Thyroid gland (tissue), 4 donors: ENCODE data around the gene SGPP2.

Experiments used
- CTCF ChIP-seq, 6 experiments: fragments of 200-600 bp in 3 of 6; fragments of 450-650 bp in 3 of 6; sonication (generic) in 3 of 6; IDR thresholded peaks; one replicate each; pipeline ENCODE4 v1.5.1; 2016 to 2019; ENCODE audit warnings: antibody characterized with exemption in 6 of 6, mild to moderate bottlenecking in 2 of 6, inconsistent platforms in 1 of 6, moderate library complexity in 1 of 6
- POLR2A ChIP-seq, 2 donors: fragments of 450-650 bp; IDR thresholded peaks; one replicate each; pipeline ENCODE4 v1.6.1; 2017; ENCODE audit warnings: antibody characterized with exemption in 2 of 2, mild to moderate bottlenecking in 2 of 2, moderate library complexity in 1 of 2

GRCh38 chr2:222504719-222505118 lies 80.4 kb downstream of the SGPP2 start:
- TF ChIP-seq CTCF (IDR thresholded peaks at IDR 0.05) (no peak), POLR2A (IDR thresholded peaks at IDR 0.05) (no peak)
